Measurements from ENCODE around the gene LRCOL1.

Gene LRCOL1

GRCh38 chr12:132610051-132610759 is at the start of gene LRCOL1:
LRCOL1 (minus strand) TSS chr12:132610582; CDS start chr12:132606251, 4,331 bp downstream.
- no peak for DNase-seq (ENCODE audit: low read depth in 2 of 3, low spot score in 1 of 3)

DNA sequence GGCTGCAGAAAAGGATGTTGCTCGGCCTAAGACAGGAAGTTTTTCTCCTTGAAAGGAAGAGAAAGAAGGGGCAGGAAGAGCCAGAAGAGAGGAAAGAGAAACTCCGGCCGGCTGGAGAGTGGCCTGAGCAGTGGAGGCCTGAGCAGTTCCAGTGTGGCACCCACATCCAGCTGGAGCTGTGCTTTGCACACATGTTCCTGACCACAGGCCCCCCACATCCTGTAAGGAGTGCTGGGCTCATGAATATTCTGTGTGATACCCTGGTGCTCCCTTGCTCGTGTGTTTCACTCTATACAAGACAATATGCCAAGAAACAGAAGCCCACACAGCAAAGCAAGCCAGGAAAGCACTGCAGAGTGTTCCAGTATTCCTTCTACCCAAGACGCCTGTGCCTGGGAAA is 49.7 kb upstream of the LRCOL1 start:
- no peak for DNase-seq (ENCODE audit: low read depth in 2 of 3, low spot score in 1 of 3)

DNA sequence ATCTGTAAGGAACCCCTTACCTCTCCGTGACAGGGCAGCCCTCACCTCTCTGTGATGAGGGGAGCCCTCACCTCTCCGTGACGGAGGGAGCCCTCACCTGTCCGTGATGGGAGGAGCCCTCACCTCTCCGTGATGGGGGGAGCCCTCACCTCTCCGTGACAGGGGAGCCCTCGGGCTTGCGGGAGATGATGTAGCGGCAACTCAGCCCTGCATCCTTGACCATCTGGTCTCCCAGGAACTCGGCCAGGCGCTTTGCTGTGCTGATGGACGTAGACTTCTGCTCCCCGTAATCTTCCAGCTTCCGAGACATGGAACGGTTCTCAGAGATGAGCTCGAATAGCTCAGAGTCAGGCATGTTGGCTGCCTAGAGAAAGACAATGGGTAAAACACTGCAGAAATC is 48.8 kb upstream of the LRCOL1 start:
- no peak for DNase-seq (ENCODE audit: low read depth in 2 of 3, low spot score in 1 of 3)

DNA sequence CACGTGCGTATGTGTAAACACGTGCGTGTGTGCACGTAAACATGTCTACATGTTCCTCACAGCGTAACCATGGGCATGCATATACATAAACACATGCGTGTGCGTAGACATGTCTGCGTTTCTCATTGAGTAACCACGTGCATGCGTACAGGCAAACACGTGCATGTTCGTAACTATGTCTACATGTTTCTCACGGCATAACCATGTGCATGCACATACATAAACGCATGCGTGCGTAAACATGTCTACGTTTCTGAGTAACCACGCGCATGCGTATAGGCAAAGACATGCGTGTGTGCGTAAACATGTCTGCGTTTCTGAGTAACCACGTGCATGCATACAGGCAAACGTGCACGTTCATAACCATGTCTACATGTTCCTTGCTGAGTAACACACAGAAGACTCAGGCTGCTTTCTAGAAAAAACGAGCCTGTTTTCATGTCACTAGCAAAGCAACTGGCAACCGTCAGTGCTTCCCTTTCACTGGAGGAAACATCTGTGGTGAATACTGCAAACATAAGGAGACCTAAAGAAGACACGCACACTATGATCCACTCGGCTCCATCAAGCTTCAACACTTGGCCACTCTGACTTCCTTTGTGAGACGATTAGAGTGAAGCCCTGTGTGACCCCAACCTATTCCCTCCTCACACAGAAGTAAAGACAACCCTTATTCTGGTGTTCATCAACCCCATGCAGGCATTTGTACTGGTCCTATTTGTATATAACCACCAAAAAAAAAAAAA is 47.9 kb upstream of the LRCOL1 start:
- no peak for DNase-seq (ENCODE audit: low read depth in 2 of 3, low spot score in 1 of 3)

- no peak for DNase-seq (ENCODE audit: low read depth in 2 of 3, low spot score in 1 of 3)
Measured at GRCh38 chr12:132657004-132657727, 46.8 kb upstream of the LRCOL1 start.

- no peak for DNase-seq (ENCODE audit: low read depth in 2 of 3, low spot score in 1 of 3)
Measured at GRCh38 chr12:132653567-132654290, 43.3 kb upstream of the LRCOL1 start.

DNA sequence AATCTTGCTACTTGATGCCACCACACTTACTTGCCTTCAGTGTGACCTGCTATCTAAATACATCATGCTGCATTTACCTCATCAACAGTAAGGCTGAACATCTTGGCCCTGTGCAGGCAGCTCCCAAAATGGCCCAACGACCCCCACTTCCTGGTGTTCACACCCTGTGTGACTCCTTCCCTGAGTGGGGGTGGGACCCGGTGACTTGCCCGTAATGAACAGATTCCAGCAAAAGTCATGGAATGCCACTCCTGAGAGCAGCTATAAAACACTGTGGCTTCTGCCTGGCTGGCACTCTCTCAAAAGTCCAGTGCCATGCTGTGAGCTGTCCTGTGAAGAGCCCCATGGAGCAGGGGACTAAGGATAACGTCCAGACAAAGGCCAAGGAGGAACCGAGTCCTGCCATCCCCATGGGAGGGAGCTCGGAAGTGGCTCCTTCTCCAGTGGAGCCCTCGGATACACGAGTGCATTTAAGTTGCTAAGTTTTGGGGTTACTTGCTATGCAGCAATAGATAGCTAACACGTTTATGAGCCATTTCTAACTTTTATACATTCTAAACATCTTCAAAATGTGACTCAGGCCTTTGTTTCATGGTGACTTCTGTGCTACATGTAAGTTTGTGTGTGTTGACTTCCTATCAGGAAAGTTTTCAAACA is 41.2 kb upstream of the LRCOL1 start:
- DNase-seq (ENCODE audit: low read depth in 2 of 3, low spot score in 1 of 3) = no peak

GRCh38 chr12:132649226-132649945 is 39.0 kb upstream of the LRCOL1 start:
- no peak for DNase-seq (ENCODE audit: low read depth in 2 of 3, low spot score in 1 of 3)

DNA sequence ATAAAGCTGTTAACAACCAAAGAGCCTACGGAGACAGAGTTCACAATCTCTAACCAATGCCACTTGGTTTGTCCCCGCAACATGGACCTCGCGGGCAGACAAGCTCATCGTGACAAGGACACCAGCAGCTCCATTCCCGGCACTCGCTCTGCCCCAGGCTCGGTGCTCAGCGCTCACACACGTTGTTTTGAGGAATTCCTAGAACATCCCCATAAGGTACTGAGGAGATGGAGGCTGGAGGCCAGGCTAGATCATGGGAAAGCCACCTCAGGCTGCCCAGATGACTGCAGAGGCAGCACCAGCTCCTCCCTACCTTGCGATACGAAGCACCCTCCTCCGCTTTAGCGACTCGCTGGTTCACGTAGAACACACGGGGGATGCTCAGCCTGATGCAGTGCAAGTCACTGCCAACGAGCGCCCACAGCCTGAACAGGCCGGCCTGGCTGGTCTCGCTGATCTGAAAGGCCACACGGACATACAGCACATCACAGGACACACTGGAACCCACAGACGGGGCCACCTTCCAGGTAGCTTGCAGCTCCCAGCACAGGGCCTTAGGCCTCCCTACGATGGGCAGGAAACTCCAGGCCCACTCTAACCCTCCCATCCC is 38.3 kb upstream of the LRCOL1 start:
- DNase-seq (ENCODE audit: low read depth in 2 of 3, low spot score in 1 of 3) = no peak

GRCh38 chr12:132647858-132648257 is 37.5 kb upstream of the LRCOL1 start:
- DNase-seq (ENCODE audit: low read depth in 2 of 3, low spot score in 1 of 3) = no peak

- DNase-seq (ENCODE audit: low read depth in 2 of 3, low spot score in 1 of 3) = no peak
Measured at GRCh38 chr12:132646850-132647249, 36.5 kb upstream of the LRCOL1 start.

DNA sequence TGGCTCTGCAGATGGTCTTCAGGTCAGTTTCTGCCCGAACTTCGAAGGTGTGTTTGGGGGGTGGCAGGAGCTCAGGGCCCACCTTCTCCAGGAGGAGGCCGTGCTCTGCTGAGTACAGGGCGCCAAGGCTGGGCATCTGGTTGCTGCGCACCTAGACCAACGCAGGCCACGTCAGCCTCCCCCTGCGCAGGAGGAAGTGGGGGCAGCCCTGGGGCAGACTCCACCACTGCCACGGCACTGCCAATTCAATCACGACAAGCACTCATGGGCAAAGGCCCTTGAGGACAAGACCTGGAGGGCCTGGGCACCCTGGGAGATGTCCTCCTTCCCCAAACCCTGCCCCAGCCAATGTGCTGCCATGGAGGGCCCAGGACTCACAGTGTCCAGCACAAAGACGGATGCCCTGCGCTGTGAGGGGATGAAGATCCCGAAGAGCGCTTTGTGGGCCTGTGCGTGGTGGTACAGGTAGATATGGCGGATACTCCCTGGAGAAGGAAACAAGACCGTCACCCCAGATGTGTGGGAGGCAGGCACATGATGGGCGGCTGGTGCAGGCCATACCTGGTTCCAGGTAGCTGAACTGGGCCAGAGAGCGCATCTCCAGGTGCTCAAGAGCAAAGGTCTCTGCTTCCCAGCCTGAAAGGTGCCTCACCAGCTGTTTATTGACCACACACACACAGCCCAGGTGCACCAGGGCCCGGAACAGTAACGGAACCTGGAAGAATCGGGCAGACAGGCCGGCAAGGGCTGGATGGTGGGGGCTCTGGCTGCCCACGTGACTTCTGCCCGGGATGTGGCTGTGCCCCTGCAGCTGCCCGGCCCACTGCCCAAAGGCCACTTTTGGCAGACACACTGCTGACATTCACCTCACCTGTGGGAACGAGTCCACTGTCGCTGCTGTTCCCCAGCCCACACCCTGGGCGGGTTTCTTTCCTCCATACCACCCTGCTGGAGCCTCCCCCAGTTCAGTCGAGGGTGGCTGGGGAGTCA is 32.8 kb upstream of the LRCOL1 start:
- DNase-seq (ENCODE audit: low read depth in 2 of 3, low spot score in 1 of 3) = no peak

- DNase-seq (ENCODE audit: low read depth in 2 of 3, low spot score in 1 of 3) = no peak
Measured at GRCh38 chr12:132641811-132642650, 31.6 kb upstream of the LRCOL1 start.

- DNase-seq (ENCODE audit: low read depth in 2 of 3, low spot score in 1 of 3) = no peak
Measured at GRCh38 chr12:132640936-132641335, 30.6 kb upstream of the LRCOL1 start.

DNA sequence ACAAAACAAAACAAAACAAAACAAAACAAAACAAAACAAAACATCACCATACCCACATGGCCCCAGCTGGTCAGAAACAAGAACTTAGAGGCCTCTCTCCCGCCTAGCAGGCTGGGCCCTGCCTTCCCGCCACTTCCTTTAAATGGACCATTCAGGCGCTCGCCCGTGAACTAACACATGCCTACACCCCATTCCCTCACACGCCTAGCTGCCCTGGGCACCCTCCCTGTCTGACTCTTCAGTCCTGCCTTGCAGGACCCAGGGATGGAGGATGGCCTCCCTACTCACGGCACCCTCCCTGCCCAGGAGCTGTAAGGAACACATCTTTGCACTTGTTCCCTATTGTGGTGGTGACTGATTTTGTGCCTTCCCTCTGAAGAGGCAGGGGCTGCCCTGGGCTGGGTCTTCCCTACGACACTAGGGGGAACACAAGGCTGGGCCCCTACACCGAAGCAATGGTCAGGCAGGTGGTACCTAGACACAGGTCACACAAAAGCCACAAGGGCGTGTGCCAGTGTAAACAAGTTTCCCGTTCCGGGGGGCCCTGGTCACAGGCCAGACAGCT is 29.7 kb upstream of the LRCOL1 start:
- no peak for DNase-seq (ENCODE audit: low read depth in 2 of 3, low spot score in 1 of 3)

- DNase-seq (ENCODE audit: low read depth in 2 of 3, low spot score in 1 of 3) = no peak
Measured at GRCh38 chr12:132638541-132639408, 28.4 kb upstream of the LRCOL1 start.

Measured in stimulated activated CD4-positive, alpha-beta T cell treated with anti-CD3 and anti-CD28 coated beads, Interleukin-12 subunit alpha, Interleukin-12 subunit beta, amount 100 ng/mL, for 48 hours (primary cell).